ENCODE measurements around the gene ANGPT4. TPM values are rescaled to one million over a fixed set of nuclear protein-coding genes. Genes with fewer than 3 reads are reported as not detected.

ANGPT4 gene
- total RNA-seq, 2 experiments from 2014 or later, result not detected

DNA sequence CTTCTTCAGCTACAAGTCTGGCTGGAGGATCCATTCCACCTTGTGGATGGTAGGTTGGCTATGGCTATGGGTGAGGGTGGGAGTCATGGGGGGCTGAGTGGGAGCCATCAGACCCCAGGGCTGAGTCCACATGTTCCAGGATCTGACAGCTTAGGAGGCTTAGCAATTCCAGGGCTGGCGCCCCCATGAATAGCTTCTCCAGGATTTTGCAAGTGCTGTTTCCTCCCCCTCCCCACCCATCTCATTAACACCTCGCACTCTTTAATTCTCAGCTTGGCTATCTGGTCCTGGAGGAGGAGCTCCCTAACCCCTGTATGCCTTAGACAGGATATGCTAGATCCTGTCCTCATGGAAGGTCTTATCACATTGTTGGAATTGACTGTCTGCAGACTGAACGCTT lies 39.0 kb upstream of the ANGPT4 start:
- CTCF ChIA-PET, result interaction anchor here (0.6 to 5.3 kb wide), 13 partner anchors 13 to 256 kb away, joined by 3 to 164 read pairs (median 6); no protein-coding TSS in a partner anchor
- DNase-seq (no peak), ATAC-seq (no peak)
- Mint-ChIP-seq H3K27me3 (peaks cover 21% of the 10 kb centered on the region), H3K36me3 (ENCODE audit: low read depth) (no peaks in the 10 kb centered on the region), H3K4me3 (no peak overlapping the region), H3K4me1 (no peaks in the 10 kb centered on the region), H3K9me3 (ENCODE audit: low read depth) (no peaks in the 10 kb centered on the region), H3K27ac (no peak overlapping the region)
- intact Hi-C loops (cut with DNase I, micrococcal nuclease), result loop anchor here in 1 of 2 experiments (5.0 kb wide), 1 partner anchor 257 kb away; no protein-coding TSS in a partner anchor
- POLR2A ChIA-PET, result no interaction called here

- intact Hi-C loops (cut with DNase I, micrococcal nuclease), result no loop called here
- ChIA-PET POLR2A (no interaction called here), CTCF (interaction anchor here (0.7 to 1.5 kb wide), 2 partner anchors 46 to 135 kb away, joined by 3 to 13 read pairs; no protein-coding TSS in a partner anchor)
- ATAC-seq (no peak), DNase-seq (peak; percentile 17)
- Mint-ChIP-seq H3K9me3 (ENCODE audit: low read depth) (no peaks in the 10 kb centered on the region), H3K27ac (no peak overlapping the region), H3K27me3 (peaks cover 24% of the 10 kb centered on the region), H3K36me3 (ENCODE audit: low read depth) (no peaks in the 10 kb centered on the region), H3K4me3 (no peak overlapping the region), H3K4me1 (no peaks in the 10 kb centered on the region)
Measured at GRCh38 chr20:953742-954141, 37.6 kb upstream of the ANGPT4 start.

GRCh38 chr20:952196-952795 lies 36.2 kb upstream of the ANGPT4 start:
- Mint-ChIP-seq H3K4me3 (no peak overlapping the region), H3K27ac (no peak overlapping the region), H3K9me3 (ENCODE audit: low read depth) (no peaks in the 10 kb centered on the region), H3K27me3 (peaks cover 23% of the 10 kb centered on the region), H3K36me3 (ENCODE audit: low read depth) (no peaks in the 10 kb centered on the region), H3K4me1 (no peaks in the 10 kb centered on the region)
- ATAC-seq, result no peak
- POLR2A ChIA-PET, result no interaction called here
- DNase-seq, result no peak
- CTCF ChIA-PET, result interaction anchor here (1.5 kb wide), 1 partner anchor 133 kb away, joined by 13 read pairs; no protein-coding TSS in a partner anchor
- intact Hi-C loops (cut with DNase I, micrococcal nuclease), result no loop called here

GRCh38 chr20:951384-952169 lies 35.4 kb upstream of the ANGPT4 start:
- ChIA-PET CTCF (no interaction called here), POLR2A (no interaction called here)
- no peaks in the 10 kb centered on the region for H3K4me1 Mint-ChIP-seq
- H3K4me3 Mint-ChIP-seq, result no peak overlapping the region
- H3K27ac Mint-ChIP-seq, result no peak overlapping the region
- no peak for DNase-seq
- ATAC-seq, result no peak
- H3K9me3 Mint-ChIP-seq (ENCODE audit: low read depth), result no peaks in the 10 kb centered on the region
- intact Hi-C loops (cut with DNase I, micrococcal nuclease), result no loop called here
- no peaks in the 10 kb centered on the region for H3K36me3 Mint-ChIP-seq (ENCODE audit: low read depth)
- H3K27me3 Mint-ChIP-seq, result peaks cover 23% of the 10 kb centered on the region

GRCh38 chr20:949717-950116 lies 33.6 kb upstream of the ANGPT4 start:
- no peaks in the 10 kb centered on the region for H3K4me1 Mint-ChIP-seq
- DNase-seq (no peak), ATAC-seq (no peak)
- no peaks in the 10 kb centered on the region for H3K36me3 Mint-ChIP-seq (ENCODE audit: low read depth)
- ChIA-PET POLR2A (no interaction called here), CTCF (no interaction called here)
- H3K9me3 Mint-ChIP-seq (ENCODE audit: low read depth), result no peaks in the 10 kb centered on the region
- peaks cover 15% of the 10 kb centered on the region for H3K27me3 Mint-ChIP-seq
- no peak overlapping the region for H3K4me3 Mint-ChIP-seq
- intact Hi-C loops (cut with DNase I, micrococcal nuclease), result no loop called here
- H3K27ac Mint-ChIP-seq, result no peak overlapping the region

- H3K4me3 Mint-ChIP-seq, result no peak overlapping the region
- intact Hi-C loops (cut with DNase I, micrococcal nuclease), result no loop called here
- H3K36me3 Mint-ChIP-seq (ENCODE audit: low read depth), result no peaks in the 10 kb centered on the region
- CTCF ChIA-PET, result interaction anchor here (0.6 to 1.8 kb wide), 3 partner anchors 9 to 186 kb away, joined by 3 to 6 read pairs (median 4); no protein-coding TSS in a partner anchor
- H3K27ac Mint-ChIP-seq, result no peak overlapping the region
- H3K9me3 Mint-ChIP-seq (ENCODE audit: low read depth), result no peaks in the 10 kb centered on the region
- no peaks in the 10 kb centered on the region for H3K4me1 Mint-ChIP-seq
- POLR2A ChIA-PET, result no interaction called here
- DNase-seq, result no peak
- ATAC-seq, result no peak
- peaks cover 9% of the 10 kb centered on the region for H3K27me3 Mint-ChIP-seq
Measured at GRCh38 chr20:946826-947225, 30.7 kb upstream of the ANGPT4 start.

DNA sequence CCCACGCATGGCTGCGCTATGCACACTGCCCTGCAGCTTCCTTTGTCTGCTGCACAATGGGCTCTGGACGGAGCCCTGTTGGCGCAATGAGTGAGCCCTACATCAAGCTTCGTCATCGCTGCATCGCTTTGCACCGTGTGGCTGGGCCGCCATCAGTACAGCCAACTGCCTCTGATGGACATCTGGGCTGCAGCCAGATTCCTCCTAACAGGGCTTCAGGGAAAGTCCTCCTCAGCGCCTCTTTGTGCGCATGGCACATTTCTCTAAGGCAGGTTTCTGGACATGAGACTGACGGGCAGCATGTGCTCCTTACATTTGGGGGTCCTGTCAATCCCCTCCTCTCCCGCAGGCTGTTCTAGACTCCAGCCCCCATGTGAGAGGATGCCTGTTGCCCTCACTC lies 29.7 kb upstream of the ANGPT4 start:
- DNase-seq, result no peak
- no peaks in the 10 kb centered on the region for H3K4me1 Mint-ChIP-seq
- H3K27me3 Mint-ChIP-seq, result peaks cover 7% of the 10 kb centered on the region
- ChIA-PET CTCF (no interaction called here), POLR2A (no interaction called here)
- no peak for ATAC-seq
- intact Hi-C loops (cut with DNase I, micrococcal nuclease), result no loop called here
- no peaks in the 10 kb centered on the region for H3K36me3 Mint-ChIP-seq (ENCODE audit: low read depth)
- no peak overlapping the region for H3K4me3 Mint-ChIP-seq
- H3K9me3 Mint-ChIP-seq (ENCODE audit: low read depth), result no peaks in the 10 kb centered on the region
- no peak overlapping the region for H3K27ac Mint-ChIP-seq

- no peak for ATAC-seq
- intact Hi-C loops (cut with DNase I, micrococcal nuclease), result no loop called here
- DNase-seq, result no peak
- H3K27ac Mint-ChIP-seq, result no peak overlapping the region
- H3K27me3 Mint-ChIP-seq, result peaks cover 7% of the 10 kb centered on the region
- POLR2A ChIA-PET, result no interaction called here
- no peaks in the 10 kb centered on the region for H3K9me3 Mint-ChIP-seq (ENCODE audit: low read depth)
- no peaks in the 10 kb centered on the region for H3K4me1 Mint-ChIP-seq
- no peak overlapping the region for H3K4me3 Mint-ChIP-seq
- CTCF ChIA-PET, result no interaction called here
- no peaks in the 10 kb centered on the region for H3K36me3 Mint-ChIP-seq (ENCODE audit: low read depth)
Measured at GRCh38 chr20:944774-945410, 28.8 kb upstream of the ANGPT4 start.

DNA sequence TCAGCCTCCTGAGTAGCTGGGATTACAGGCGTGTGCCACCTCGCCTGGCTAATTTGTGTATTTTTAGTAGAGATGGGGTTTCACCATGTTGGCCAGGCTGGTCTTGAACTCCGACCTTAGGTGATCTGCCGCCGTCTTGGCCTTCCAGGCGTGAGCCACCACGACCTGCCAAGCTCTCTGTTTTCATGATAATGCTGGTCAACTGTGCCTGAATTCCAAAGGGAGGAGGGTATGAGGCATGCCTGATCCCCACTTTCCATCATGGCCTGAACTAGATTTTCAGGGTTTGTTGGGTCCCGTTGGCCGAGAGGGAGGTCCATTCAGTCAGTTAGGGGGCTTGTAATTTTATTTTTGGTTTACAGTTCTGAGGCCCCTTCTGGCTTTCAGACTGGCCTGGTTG lies 28.0 kb upstream of the ANGPT4 start:
- Mint-ChIP-seq H3K36me3 (ENCODE audit: low read depth) (no peaks in the 10 kb centered on the region), H3K4me3 (no peak overlapping the region), H3K9me3 (ENCODE audit: low read depth) (no peaks in the 10 kb centered on the region), H3K27ac (no peak overlapping the region), H3K4me1 (no peaks in the 10 kb centered on the region), H3K27me3 (peaks cover 3% of the 10 kb centered on the region)
- DNase-seq (no peak), ATAC-seq (no peak)
- ChIA-PET CTCF (interaction anchor here (1.3 kb wide), 1 partner anchor 13 kb away, joined by 4 read pairs; no protein-coding TSS in a partner anchor), POLR2A (no interaction called here)
- intact Hi-C loops (cut with DNase I, micrococcal nuclease), result no loop called here

DNA sequence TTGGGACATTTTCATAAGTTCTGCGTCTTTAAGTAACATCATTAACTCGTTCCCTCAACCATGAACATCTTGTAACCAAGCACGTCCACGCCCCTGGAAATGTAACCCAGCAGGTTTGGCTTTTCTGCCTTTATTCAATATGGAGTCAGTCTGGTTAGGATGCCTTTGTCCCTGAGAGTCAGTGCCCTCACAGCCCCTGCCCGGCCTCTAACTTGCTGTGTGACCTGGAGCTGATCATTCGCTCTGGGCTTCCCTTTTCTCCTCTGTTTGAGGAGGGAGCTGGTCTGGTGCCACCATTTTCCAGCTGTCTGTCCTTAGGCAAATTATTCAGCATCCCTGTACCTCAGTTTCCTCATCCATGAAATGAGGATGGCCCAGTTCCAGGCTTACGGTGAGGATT lies 26.5 kb upstream of the ANGPT4 start:
- Mint-ChIP-seq H3K9me3 (ENCODE audit: low read depth) (no peaks in the 10 kb centered on the region), H3K4me1 (no peaks in the 10 kb centered on the region), H3K27me3 (peaks cover 2% of the 10 kb centered on the region), H3K4me3 (no peak overlapping the region), H3K36me3 (ENCODE audit: low read depth) (no peaks in the 10 kb centered on the region), H3K27ac (no peak overlapping the region)
- no peak for DNase-seq
- no peak for ATAC-seq
- CTCF ChIA-PET, result interaction anchor here (0.6 to 0.7 kb wide), 2 partner anchors 13 to 124 kb away, joined by 3 read pairs; no protein-coding TSS in a partner anchor
- intact Hi-C loops (cut with DNase I, micrococcal nuclease), result no loop called here
- POLR2A ChIA-PET, result interaction anchor here (0.5 kb wide), 1 partner anchor 286 kb away, joined by 3 read pairs; no protein-coding TSS in a partner anchor

DNA sequence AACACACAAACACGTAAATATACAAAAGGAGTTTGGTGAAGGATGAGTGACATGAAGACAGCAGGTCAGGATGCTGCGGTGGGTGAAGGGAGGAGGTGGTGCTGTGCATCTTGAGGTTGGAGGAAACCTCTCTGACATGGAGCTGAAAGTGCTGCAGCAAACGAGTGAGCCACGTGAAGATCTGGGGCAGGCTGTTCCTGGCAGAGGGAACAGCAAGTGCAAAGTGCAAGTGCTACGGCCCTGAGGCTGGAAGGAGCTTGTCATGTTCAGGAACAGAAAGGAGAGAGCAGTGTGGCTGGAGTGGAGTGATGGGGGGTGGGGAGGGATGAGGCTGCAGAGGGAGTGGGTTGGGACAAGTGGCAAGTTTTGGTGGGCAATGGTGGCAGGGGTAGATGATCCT lies 24.8 kb upstream of the ANGPT4 start:
- Mint-ChIP-seq H3K27me3 (no peaks in the 10 kb centered on the region), H3K4me3 (no peak overlapping the region), H3K4me1 (no peaks in the 10 kb centered on the region), H3K36me3 (ENCODE audit: low read depth) (no peaks in the 10 kb centered on the region), H3K9me3 (ENCODE audit: low read depth) (no peaks in the 10 kb centered on the region), H3K27ac (no peak overlapping the region)
- no peak for DNase-seq
- no peak for ATAC-seq
- intact Hi-C loops (cut with DNase I, micrococcal nuclease), result no loop called here
- ChIA-PET POLR2A (no interaction called here), CTCF (interaction anchor here (1.0 kb wide), 1 partner anchor 34 kb away, joined by 4 read pairs; no protein-coding TSS in a partner anchor)
